Neuronal stem cell (in vitro differentiated cells): ENCODE results near the gene OGFOD3.

Source experiments
- DNase-seq: peaks from one replicate; pipeline ENCODE4 v3.0.0-alpha.2; 2013; ENCODE audit warnings: low spot score
- H2AFZ ChIP-seq: one replicate; pipeline ENCODE4 v1.6.1; 2013; ENCODE audit warnings: mild to moderate bottlenecking, low read length, inconsistent platforms
- H2AK5ac ChIP-seq: 2 replicates; pipeline ENCODE4 v1.6.1; 2013; ENCODE audit warnings: low read depth, mild to moderate bottlenecking, inconsistent platforms, low read length, moderate library complexity, mixed read lengths
- H2BK120ac ChIP-seq: 2 replicates; pipeline ENCODE4 v1.6.1; 2013; ENCODE audit warnings: low read depth, mild to moderate bottlenecking, inconsistent platforms, low read length, moderate library complexity, mixed read lengths
- H2BK12ac ChIP-seq: one replicate; pipeline ENCODE4 v1.6.1; 2013; ENCODE audit warnings: low read length, inconsistent platforms
- H2BK15ac ChIP-seq: 2 replicates; pipeline ENCODE4 v1.6.1; 2013; ENCODE audit warnings: mild to moderate bottlenecking, low read length, inconsistent platforms, mixed read lengths
- H2BK5ac ChIP-seq: one replicate; pipeline ENCODE4 v1.6.1; 2013; ENCODE audit warnings: inconsistent platforms, mild to moderate bottlenecking, low read length, moderate library complexity
- H3K14ac ChIP-seq: one replicate; pipeline ENCODE4 v1.6.1; 2013; ENCODE audit warnings: low read length, inconsistent platforms
- H3K18ac ChIP-seq: 2 replicates; pipeline ENCODE4 v1.6.1; 2013; ENCODE audit warnings: low read length, inconsistent platforms
- H3K23ac ChIP-seq: 2 replicates; pipeline ENCODE4 v1.6.1; 2013; ENCODE audit warnings: low read depth, mild to moderate bottlenecking, mixed read lengths, low read length, inconsistent platforms; ENCODE audit not compliant: poor library complexity
- H3K27ac ChIP-seq: replicated peaks from 3 replicates; pipeline ENCODE4 v1.5.1; 2013; ENCODE audit warnings: low read length, inconsistent platforms
- H3K27me3 ChIP-seq, 3 experiments: 2 replicates each; pipeline ENCODE4 v1.6.1; 2013; ENCODE audit warnings: low read length in 3 of 3, mild to moderate bottlenecking in 2 of 3, inconsistent platforms in 1 of 3, low read depth in 1 of 3, mixed read lengths in 1 of 3, moderate library complexity in 1 of 3; ENCODE audit not compliant: control insufficient read depth in 3 of 3, insufficient read depth in 3 of 3
- H3K36me3 ChIP-seq, 2 donors: replicated peaks in 1 of 2; 2 replicates each; pipeline ENCODE4 v1.6.1; 2013; ENCODE audit warnings: low read length in 2 of 2; ENCODE audit not compliant: control insufficient read depth in 2 of 2, insufficient read depth in 2 of 2
- H3K4ac ChIP-seq: 2 replicates; pipeline ENCODE4 v1.6.1; 2013; ENCODE audit warnings: inconsistent platforms, mild to moderate bottlenecking, low read length, moderate library complexity
- H3K4me1 ChIP-seq, 2 donors: 1 replicate in 1 of 2; 2 replicates in 1 of 2; pipeline ENCODE4 v1.6.1; 2013; ENCODE audit warnings: low read length in 2 of 2, low read depth in 1 of 2; ENCODE audit not compliant: control insufficient read depth in 2 of 2, insufficient read depth in 1 of 2
- H3K4me2 ChIP-seq: one replicate; pipeline ENCODE4 v1.6.1; 2013; ENCODE audit warnings: mild to moderate bottlenecking, low read length, inconsistent platforms; ENCODE audit not compliant: insufficient read depth, poor library complexity, severe bottlenecking
- H3K4me3 ChIP-seq, 2 donors: 2 replicates each; pipeline ENCODE4 v1.5.1; 2013; ENCODE audit warnings: low read length in 2 of 2, mild to moderate bottlenecking in 2 of 2, inconsistent platforms in 1 of 2, moderate library complexity in 1 of 2
- H3K79me1 ChIP-seq: one replicate; pipeline ENCODE4 v1.6.1; 2013; ENCODE audit warnings: low read depth, mild to moderate bottlenecking, inconsistent platforms, low read length, moderate library complexity
- H3K9ac ChIP-seq: one replicate; pipeline ENCODE4 v1.6.1; 2013; ENCODE audit warnings: mild to moderate bottlenecking, low read depth, low read length, inconsistent platforms; ENCODE audit not compliant: poor library complexity
- H3K9me3 ChIP-seq, 2 donors: replicated peaks in 1 of 2; 2 replicates each; pipeline versions ENCODE3 to v1.6.1; 2013; ENCODE audit warnings: low read length in 2 of 2, mild to moderate bottlenecking in 2 of 2, inconsistent platforms in 1 of 2, low read depth in 1 of 2, mixed read lengths in 1 of 2, moderate library complexity in 1 of 2; ENCODE audit not compliant: control insufficient read depth in 2 of 2, insufficient read depth in 1 of 2
- H4K8ac ChIP-seq: one replicate; pipeline ENCODE4 v1.6.1; 2013; ENCODE audit warnings: low read depth, mild to moderate bottlenecking, inconsistent platforms, low read length, moderate library complexity
- H4K91ac ChIP-seq: one replicate; pipeline ENCODE4 v1.6.1; 2013; ENCODE audit warnings: low read length, low read depth, mild to moderate bottlenecking, inconsistent platforms; ENCODE audit not compliant: poor library complexity
- WGBS, 2 donors: extraction: QIAGEN DNeasy Blood & Tissue Kit; methylation state at CpG; one replicate each; pipeline ENCODE4 v1.1.7; 2013; ENCODE audit warnings: missing lambda C conversion rate in 2 of 2, mixed read lengths in 1 of 2; ENCODE audit not compliant: insufficient read length in 2 of 2, insufficient replicate concordance in 1 of 2; ENCODE audit errors: extremely low coverage in 2 of 2; 5-methylcytosine and 5-hydroxymethylcytosine counted together

OGFOD3 gene

DNA sequence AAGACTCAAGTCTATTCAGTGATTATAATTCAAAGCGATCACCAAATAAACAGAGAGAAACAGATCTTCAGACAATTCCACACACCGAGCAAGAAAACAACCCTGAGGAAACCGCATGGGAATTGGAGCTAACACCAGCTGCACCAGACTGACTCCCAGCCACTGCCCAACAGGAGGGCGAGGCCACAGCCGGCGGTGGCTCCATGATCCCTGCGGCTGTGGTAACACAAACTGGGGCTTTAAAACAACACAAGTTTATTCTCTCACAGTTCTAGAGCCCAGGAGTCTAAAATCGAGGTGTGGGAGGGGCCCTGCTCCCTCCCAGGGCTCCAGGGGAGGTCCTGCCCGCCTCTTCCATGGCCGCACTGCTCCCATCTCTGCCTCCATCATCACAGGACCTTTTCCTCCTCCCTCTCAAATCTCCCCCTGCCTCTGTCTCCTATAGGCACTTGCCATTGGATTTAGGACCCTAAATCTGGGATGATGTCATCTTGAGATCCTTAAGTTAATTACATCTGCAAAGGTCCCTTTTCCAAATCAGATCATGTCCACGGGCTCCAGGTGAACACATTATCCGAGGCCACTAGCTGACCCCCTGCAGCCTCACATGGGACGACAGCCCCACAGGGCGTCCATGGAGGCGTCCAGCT, 10.0 kb downstream of the OGFOD3 start:
- peak overlapping the region; percentile 87 for H2BK5ac ChIP-seq
- H2BK15ac ChIP-seq, result no peak overlapping the region
- H3K9ac ChIP-seq, result no peak overlapping the region
- no peak overlapping the region for H3K27ac ChIP-seq
- H4K8ac ChIP-seq, result no peak overlapping the region
- H3K36me3 ChIP-seq, result peaks cover 16 to 30% of the 10 kb centered on the region in 2 donors
- H3K23ac ChIP-seq, result peak overlapping the region; percentile 80
- H3K79me1 ChIP-seq, result peaks cover 9% of the 10 kb centered on the region
- no peaks in the 10 kb centered on the region for H3K27me3 ChIP-seq
- no peak overlapping the region for H2AFZ ChIP-seq
- H3K4me2 ChIP-seq, result no peak overlapping the region
- no peak overlapping the region for H3K4ac ChIP-seq
- H3K9me3 ChIP-seq, result no peaks in the 10 kb centered on the region
- no peak overlapping the region for H2AK5ac ChIP-seq
- no peak overlapping the region for H3K4me3 ChIP-seq
- no peak overlapping the region for H3K18ac ChIP-seq
- no peak overlapping the region for H2BK120ac ChIP-seq
- H3K4me1 ChIP-seq, result no peaks in the 10 kb centered on the region
- WGBS, 2 donors, result no CpG with 5 or more reads among the region's 15 CpGs
- H2BK12ac ChIP-seq, result no peak overlapping the region
- no peak overlapping the region for H3K14ac ChIP-seq
- no peak overlapping the region for H4K91ac ChIP-seq
- no peak for DNase-seq

DNA sequence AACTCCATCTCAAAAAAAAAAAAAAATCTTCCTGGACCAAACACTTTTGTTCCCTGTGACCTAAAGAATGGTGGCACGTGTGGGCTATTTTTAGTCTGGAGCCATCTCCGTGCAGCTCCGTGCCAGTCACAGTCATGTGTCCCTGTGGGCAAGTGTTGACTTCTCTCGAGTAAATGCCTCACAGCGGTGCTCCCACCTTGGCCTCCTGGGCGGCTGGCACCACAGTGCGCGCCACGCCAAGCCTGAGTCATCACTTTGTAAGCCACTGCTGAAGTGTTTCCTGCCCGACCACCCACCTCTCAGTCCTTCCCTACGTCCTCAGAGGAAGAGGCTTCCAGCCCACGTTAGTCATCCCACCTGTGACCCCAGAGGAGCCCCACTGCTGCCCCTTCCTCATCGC, 11.1 kb downstream of the OGFOD3 start:
- H3K36me3 ChIP-seq, result peaks cover 14 to 34% of the 10 kb centered on the region in 2 donors
- no peak overlapping the region for H2BK120ac ChIP-seq
- DNase-seq, result no peak
- H3K27ac ChIP-seq, result no peak overlapping the region
- H2BK12ac ChIP-seq, result no peak overlapping the region
- H3K4me3 ChIP-seq, result no peak overlapping the region
- no peak overlapping the region for H4K91ac ChIP-seq
- H3K79me1 ChIP-seq, result peaks cover 6% of the 10 kb centered on the region
- no peak overlapping the region for H4K8ac ChIP-seq
- no peak overlapping the region for H3K18ac ChIP-seq
- no peak overlapping the region for H3K23ac ChIP-seq
- H3K4me1 ChIP-seq, result no peaks in the 10 kb centered on the region
- H3K27me3 ChIP-seq, result no peaks in the 10 kb centered on the region
- H2AK5ac ChIP-seq, result no peak overlapping the region
- no peak overlapping the region for H3K9ac ChIP-seq
- H2AFZ ChIP-seq, result no peak overlapping the region
- H3K4ac ChIP-seq, result no peak overlapping the region
- H3K4me2 ChIP-seq, result no peak overlapping the region
- H3K14ac ChIP-seq, result no peak overlapping the region
- no CpG with 5 or more reads among the region's 13 CpGs for WGBS, 2 donors
- H2BK5ac ChIP-seq, result no peak overlapping the region
- H2BK15ac ChIP-seq, result no peak overlapping the region
- no peaks in the 10 kb centered on the region for H3K9me3 ChIP-seq

DNA sequence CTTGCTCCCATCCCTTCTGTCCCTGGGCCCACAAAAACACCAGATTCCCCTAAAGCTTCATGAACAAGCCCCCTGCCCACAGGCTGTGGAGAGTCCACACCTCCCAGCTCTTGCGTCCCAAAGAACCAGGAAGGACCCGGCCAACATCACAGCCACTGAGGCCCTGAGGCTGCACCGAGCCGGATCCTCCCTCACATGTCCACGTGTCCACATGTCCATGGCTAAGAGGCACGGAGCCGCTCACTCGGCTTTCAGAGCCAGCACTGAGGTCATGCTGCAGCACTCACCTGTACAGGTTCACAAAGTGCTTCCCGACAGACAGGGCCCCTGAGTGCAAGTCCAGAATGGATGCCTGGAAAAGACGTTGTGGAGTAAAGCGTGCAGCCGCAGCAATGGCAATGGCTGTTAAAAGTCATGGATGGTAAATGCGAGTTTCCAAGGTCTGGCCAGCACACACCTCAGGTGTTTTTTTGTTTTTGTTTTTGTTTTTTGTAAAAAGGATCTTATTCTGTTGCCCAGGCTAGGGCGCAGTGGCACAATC, 12.2 kb downstream of the OGFOD3 start:
- Histone ChIP-seq H3K23ac (no peak overlapping the region), H3K14ac (no peak overlapping the region), H2BK120ac (no peak overlapping the region), H2BK15ac (no peak overlapping the region), H2BK5ac (no peak overlapping the region), H3K4ac (no peak overlapping the region), H2AK5ac (no peak overlapping the region), H2AFZ (no peak overlapping the region), H3K36me3 (peaks cover 14 to 40% of the 10 kb centered on the region in 2 donors), H3K9ac (no peak overlapping the region), H3K9me3 (no peaks in the 10 kb centered on the region), H4K8ac (no peak overlapping the region), H3K18ac (no peak overlapping the region), H3K4me2 (no peak overlapping the region), H3K79me1 (peaks cover 6% of the 10 kb centered on the region), H4K91ac (no peak overlapping the region), H3K4me1 (no peaks in the 10 kb centered on the region), H3K4me3 (no peak overlapping the region), H3K27ac (no peak overlapping the region), H3K27me3 (no peaks in the 10 kb centered on the region), H2BK12ac (no peak overlapping the region)
- no peak for DNase-seq
- no CpG with 5 or more reads among the region's 14 CpGs for WGBS, 2 donors

DNA sequence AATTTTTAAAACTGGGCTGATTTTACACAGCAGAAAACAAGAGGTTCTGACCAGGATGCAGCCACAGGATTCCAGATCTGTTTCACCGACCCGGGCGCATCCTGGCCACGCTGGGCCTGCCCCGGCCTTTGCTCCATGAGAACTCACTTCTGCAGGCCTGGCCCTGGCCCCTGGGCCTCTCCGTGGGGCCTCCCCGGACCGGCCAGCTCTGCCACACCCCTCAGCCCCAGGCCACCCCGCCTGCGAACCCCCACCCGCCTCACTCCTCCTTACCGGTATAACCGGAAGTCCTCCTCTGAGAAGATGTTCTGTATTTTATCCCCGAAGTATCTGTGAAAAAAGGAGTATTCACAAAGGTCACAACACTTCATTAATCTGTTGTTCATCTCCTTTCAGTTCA, 13.3 kb downstream of the OGFOD3 start:
- no peak overlapping the region for H2AK5ac ChIP-seq
- H3K9me3 ChIP-seq, result no peaks in the 10 kb centered on the region
- no peak for DNase-seq
- no peak overlapping the region for H3K27ac ChIP-seq
- no peak overlapping the region for H2BK120ac ChIP-seq
- no peak overlapping the region for H2BK15ac ChIP-seq
- peaks cover 16 to 47% of the 10 kb centered on the region in 2 donors for H3K36me3 ChIP-seq
- H3K4ac ChIP-seq, result no peak overlapping the region
- no peak overlapping the region for H4K91ac ChIP-seq
- WGBS, 2 donors, result no CpG with 5 or more reads among the region's 14 CpGs
- no peak overlapping the region for H3K14ac ChIP-seq
- H2BK12ac ChIP-seq, result no peak overlapping the region
- peaks cover 6% of the 10 kb centered on the region for H3K79me1 ChIP-seq
- H3K27me3 ChIP-seq, result no peaks in the 10 kb centered on the region
- no peak overlapping the region for H3K4me3 ChIP-seq
- H3K23ac ChIP-seq, result no peak overlapping the region
- H2AFZ ChIP-seq, result no peak overlapping the region
- no peak overlapping the region for H3K18ac ChIP-seq
- no peaks in the 10 kb centered on the region for H3K4me1 ChIP-seq
- no peak overlapping the region for H4K8ac ChIP-seq
- no peak overlapping the region for H2BK5ac ChIP-seq
- no peak overlapping the region for H3K4me2 ChIP-seq
- H3K9ac ChIP-seq, result no peak overlapping the region
